Spleen (tissue), 7 donors: ENCODE data around the gene TCHP.

Experiments used
- POLR2A ChIP-seq, 3 donors: fragments of 450-650 bp; IDR thresholded peaks; one replicate each; pipeline ENCODE4 v1.5.1; 2017; ENCODE audit warnings: antibody characterized with exemption in 3 of 3, mild to moderate bottlenecking in 1 of 3
- POLR2AphosphoS5 ChIP-seq, 3 donors: sonication (generic); formaldehyde crosslinking; IDR thresholded peaks; one replicate each; pipeline ENCODE4 v1.5.1; 2017; ENCODE audit warnings: antibody characterized with exemption in 3 of 3
- TF ChIP-seq, protein P1 (sequence below), 11 experiments: fragments of 200-600 bp in 7 of 11; fragments of 450-650 bp in 4 of 11; sonication (generic) in 4 of 11; IDR thresholded peaks in 8 of 11; conservative IDR thresholded peaks in 3 of 11; 1 replicate in 7 of 11; 2 replicates in 4 of 11; pipeline versions ENCODE4 v1.4.0 to v1.8.0; 2016 to 2021; ENCODE audit warnings: antibody characterized with exemption in 11 of 11, inconsistent platforms in 4 of 11, mild to moderate bottlenecking in 1 of 11
- donor health status: DM: no; HTN: no; CAD: no; lungs with moderate emphysema.
- donor health status: DM: no; HTN: no; CAD: no.
- donor health status: DM: no; HTN: no; CAD: no.

DNA sequence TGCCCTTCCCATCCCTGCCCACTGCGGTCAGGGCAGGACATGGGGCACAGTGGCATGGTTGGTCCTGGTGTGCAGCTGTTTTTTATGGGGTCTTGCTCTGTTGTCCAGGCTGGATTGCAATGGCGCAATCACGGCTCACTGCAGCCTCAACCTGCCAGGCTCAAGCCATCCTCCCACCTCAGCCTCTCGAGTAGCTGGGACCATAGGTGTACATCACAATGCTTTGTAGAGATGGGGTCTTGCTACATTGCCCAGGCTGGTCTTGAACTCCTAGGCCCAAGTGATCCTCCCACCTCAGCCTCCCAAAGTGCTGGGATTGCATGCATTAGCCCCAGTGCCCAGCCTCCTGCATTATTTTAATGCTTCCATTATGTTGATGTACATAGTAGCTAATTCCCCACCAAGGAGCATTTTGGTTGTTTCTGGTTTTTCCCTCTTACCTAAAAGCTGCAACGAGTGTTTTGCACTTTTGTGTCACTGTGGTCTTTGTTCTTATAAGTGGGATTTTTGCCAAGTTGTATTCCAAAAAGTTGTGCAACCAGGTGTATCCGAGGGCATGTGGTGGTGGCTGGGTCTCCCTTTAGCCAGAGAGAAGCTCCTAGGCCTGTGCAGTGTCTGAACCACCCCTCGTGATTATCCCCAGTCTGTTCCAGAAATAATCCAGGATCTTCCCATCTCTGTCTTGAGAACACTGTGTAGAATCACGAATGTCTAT is 10.3 kb downstream of the TCHP start:
- TF ChIP-seq, protein P1, sequence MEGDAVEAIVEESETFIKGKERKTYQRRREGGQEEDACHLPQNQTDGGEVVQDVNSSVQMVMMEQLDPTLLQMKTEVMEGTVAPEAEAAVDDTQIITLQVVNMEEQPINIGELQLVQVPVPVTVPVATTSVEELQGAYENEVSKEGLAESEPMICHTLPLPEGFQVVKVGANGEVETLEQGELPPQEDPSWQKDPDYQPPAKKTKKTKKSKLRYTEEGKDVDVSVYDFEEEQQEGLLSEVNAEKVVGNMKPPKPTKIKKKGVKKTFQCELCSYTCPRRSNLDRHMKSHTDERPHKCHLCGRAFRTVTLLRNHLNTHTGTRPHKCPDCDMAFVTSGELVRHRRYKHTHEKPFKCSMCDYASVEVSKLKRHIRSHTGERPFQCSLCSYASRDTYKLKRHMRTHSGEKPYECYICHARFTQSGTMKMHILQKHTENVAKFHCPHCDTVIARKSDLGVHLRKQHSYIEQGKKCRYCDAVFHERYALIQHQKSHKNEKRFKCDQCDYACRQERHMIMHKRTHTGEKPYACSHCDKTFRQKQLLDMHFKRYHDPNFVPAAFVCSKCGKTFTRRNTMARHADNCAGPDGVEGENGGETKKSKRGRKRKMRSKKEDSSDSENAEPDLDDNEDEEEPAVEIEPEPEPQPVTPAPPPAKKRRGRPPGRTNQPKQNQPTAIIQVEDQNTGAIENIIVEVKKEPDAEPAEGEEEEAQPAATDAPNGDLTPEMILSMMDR (IDR thresholded peaks at IDR 0.05 in 8 of 11, conservative IDR thresholded peaks at IDR 0.05 in 3 of 11) = no peak
- TF ChIP-seq POLR2AphosphoS5 (IDR thresholded peaks at IDR 0.05) = no peak
- TF ChIP-seq POLR2A (IDR thresholded peaks at IDR 0.05) = no peak
